GM19238 (cell line): ENCODE measurements around the gene BCDIN3D.
A peak's percentile ranks its signal among the peaks of the same experiment; 100 is the strongest.
"Not testable (repeated sequence)": the region's sequence is repeated elsewhere in the genome, so short reads cannot be mapped to it uniquely, and the experiment has no call there.

ENCODE experiments used
- DNase-seq: peaks from one replicate; pipeline ENCODE4 v3.0.0; 2011; ENCODE audit warnings: low spot score; ENCODE audit not compliant: insufficient read length

Gene BCDIN3D

GRCh38 chr12:49877066-49877465, 34.2 kb upstream of the BCDIN3D start:
- DNase-seq = no peak

DNA sequence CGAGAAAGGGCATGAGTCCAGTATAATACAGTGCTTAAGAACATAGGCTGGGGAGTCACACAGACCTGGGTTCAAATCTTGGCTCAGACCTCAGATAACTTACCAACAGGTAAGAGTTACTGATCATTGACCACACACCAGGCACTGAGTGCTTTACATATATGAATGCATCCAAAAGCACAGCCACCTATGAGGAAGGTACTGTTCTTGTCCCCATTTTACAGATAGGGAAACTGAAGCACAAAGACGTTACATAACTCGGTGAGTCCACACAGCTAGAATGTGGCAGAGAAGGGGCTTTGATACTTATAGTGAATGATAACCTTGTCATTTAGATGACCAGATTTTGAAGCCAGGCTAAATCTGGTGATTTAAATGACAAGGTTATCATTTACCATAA, 33.2 kb upstream of the BCDIN3D start:
- no peak for DNase-seq

GRCh38 chr12:49875115-49875720, 32.3 kb upstream of the BCDIN3D start:
- DNase-seq = no peak

- DNase-seq = no peak
Observed at GRCh38 chr12:49874142-49874897, 31.4 kb upstream of the BCDIN3D start.

DNA sequence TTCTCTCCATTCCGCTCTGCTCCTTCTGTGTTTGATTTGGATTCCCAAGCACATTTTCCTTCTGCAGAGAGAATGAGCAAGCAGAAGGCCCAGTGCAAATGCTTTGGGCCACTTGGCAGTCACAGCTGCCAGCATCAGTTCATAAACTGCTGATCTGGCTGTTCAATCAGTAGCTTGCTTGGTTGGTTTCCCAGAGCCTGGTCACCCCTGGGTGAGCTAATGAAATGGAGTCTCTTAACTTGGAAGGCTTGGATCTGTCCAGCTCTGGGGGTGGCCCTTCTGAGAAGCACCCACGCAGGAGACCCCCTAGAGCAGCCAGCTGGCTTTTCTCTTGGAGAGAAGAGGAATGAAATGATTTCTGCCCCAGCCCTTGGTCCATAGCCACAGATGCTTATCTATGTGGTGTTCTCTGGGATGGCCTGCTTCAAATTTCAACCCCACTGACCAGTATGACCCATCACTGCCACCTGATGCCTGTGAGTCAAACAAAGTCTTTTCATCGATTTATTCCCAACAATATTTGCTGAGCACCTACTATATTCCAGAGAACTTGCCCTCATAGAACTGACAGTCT, 30.5 kb upstream of the BCDIN3D start:
- no peak for DNase-seq

DNA sequence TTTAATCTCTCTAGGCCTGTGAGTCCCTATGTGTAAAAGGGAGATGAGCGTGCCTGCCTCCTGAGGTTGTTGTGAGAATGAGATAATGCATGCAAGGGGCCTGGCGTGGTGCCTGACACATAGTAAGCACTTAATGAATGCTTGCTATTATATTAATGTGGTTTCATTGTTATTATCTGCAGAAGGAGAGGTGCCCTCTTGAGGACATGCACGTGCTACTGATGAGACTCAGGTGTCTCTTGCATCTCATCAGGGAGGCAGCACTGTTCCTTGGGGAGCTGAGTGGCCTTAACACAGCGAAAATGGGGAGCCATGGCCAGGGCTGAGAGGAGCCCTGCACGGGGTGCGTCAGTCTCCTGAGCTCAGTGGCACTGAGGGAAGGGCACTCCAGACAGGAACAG, 29.9 kb upstream of the BCDIN3D start:
- no peak for DNase-seq

- DNase-seq = no peak
Observed at GRCh38 chr12:49872381-49872780, 29.5 kb upstream of the BCDIN3D start.

GRCh38 chr12:49871811-49872251, 28.9 kb upstream of the BCDIN3D start:
- not testable (repeated sequence) for DNase-seq

DNA sequence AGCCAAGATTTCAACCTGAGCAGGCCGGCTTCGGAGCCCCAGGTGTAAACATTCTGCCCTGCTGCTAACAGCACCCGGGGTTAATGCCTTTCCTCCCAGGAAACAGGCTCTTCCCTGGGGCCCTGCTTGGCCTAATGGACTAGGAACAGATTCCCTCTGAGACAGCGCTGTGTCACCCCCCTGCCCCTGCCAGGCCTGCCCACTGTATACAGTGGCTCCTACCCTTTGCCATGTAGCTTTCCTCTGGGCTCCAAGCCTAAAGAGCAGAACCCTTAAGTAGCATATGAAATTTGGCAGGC, 28.3 kb upstream of the BCDIN3D start:
- no peak for DNase-seq

GRCh38 chr12:49870501-49871262, 27.8 kb upstream of the BCDIN3D start:
- DNase-seq = no peak

DNA sequence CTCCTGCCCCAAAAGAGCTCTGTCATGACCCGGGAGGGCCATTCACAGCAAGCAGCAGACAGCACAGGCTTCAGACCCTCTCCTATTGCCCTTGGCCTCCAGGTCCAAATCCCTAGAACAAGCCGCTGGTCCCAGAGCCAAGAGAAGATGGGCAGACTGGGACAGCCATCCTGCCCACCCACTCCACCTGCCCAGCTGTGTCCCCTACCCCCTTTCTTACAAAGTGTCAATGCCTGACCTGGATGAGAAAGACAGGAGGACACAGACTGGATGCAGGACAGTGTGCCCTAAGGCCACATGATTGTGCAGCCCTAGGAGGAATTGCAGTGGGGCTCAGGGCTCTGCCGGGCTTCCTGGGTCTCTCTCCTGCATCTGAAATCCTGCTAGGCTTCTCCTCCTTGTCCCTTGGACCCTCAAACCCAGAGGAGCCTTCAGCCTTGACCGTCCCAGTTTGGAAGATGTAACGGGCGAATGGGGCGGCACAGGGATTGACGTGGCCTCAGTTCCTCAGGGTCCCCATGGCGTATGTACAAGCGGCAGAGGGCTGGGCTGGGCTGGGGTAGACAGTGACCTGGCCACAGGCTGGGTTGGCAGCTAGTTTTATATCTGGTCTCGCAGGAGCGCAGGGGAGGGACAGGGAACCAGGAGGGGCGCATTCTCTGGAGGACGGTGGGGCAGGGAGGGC, 27.1 kb upstream of the BCDIN3D start:
- DNase-seq = no peak

DNA sequence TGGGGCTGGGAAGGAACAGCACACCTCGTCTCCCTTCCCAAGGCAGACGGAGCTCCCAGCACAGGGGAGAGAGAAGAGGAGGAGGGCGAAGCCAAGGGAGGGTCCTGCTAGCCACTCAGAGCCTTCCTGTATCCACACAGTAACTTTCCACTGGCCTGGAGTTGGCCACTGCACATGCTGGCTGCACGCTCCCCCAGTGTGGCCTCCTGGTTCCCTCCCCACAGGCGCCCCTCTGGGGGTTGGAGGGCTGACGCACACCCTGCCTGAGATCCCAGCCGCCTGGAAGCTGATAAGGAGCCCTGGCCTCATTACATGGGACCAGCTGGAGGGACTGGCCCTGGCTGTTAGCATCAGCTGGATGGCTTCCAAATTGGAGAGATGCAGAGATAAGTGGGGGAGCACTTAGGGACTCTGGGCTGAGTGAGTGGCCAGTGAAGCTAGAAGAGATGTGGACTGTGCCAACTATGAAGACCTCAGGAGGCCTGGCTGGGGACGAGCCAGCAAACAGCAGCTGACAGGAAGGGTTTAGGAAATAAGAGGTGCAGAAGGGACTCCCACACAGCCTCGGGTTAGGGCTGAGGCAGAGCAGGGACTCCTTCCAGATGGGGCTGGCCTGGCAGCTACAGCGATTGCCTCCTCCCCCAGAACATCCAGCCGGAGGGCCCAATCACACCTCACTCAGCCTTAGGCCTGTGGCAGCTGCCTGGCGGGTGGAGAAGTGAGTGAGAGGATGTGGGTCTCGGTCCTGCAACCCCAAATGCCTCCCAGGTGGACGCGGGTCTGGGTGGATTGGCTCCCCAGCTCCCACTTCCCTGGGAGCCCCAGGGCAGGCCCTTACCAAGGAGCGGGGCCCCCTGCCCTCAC, 26.3 kb upstream of the BCDIN3D start:
- DNase-seq = no peak

- no peak for DNase-seq
Observed at GRCh38 chr12:49868449-49868848, 25.5 kb upstream of the BCDIN3D start.

GRCh38 chr12:49867570-49868341, 24.9 kb upstream of the BCDIN3D start:
- DNase-seq = no peak

DNA sequence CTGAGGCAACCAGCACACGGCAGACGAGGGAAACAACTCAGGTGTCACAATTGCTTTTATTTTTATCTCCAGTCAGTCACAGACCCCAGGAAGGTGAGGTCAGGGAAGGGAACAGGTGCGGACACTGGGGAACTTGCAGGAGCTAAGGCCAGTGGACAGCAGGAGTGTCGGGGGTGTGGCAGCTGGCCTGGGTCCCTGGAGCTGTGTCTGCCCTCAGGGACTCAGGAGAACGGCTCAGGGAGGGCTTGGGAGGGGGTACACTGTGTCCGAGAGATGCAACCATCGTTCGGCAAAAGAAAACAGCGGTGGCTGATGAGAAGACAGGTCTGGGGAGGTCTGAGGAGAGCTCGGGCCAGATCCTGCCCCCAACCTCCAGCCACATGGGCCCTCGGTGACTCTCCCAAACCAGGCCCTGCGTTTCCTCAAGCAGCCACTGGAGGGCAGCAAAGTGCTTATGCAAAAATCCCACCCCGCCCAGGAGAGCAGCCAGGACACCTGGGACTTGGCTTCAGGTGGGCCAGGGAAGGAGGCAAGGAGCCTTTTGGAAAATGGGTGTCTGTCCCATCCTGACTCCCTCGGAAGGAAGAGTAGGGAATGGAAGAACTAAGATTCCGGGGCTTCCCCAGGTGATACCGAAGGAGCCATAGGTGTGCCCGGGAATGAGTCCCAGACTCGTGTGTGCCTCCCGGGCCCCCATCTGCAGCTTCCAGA, 24.1 kb upstream of the BCDIN3D start:
- peak; percentile 87 for DNase-seq

- no peak for DNase-seq
Observed at GRCh38 chr12:49865782-49866135, 22.9 kb upstream of the BCDIN3D start.

- no peak for DNase-seq
Observed at GRCh38 chr12:49865109-49865781, 22.3 kb upstream of the BCDIN3D start.

DNA sequence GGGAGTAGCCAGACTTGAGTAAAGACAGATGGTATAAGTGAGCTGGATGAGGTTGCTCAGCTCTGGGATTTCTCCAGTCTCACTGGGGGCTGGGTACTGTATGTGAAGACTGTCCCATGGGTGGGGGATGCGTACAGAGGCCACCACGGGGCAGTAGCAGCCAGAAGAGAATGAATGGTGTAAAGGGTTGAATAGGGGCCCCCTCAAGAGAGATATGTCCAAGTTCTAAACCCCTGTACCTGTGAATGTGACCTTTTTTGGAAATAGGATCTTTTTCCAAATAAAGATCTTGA, 21.8 kb upstream of the BCDIN3D start:
- DNase-seq = no peak
